Esophagus muscularis mucosa (tissue), 4 donors: ENCODE measurements around the gene LUC7L. TPM values are rescaled to one million over a fixed set of nuclear protein-coding genes. Genes with fewer than 3 reads are reported as not detected.
"Not testable (repeated sequence)": the region's sequence is repeated elsewhere in the genome, so short reads cannot be mapped to it uniquely, and the experiment has no call there.

ENCODE experiments used
- DNase-seq: peaks from one replicate; pipeline ENCODE4 v3.0.0-alpha.2; 2017; ENCODE audit errors: extremely low spot score
- H3K27ac ChIP-seq, 4 donors: fragments of 200-600 bp; sonication (generic); replicated peaks in 1 of 4; 1 replicate in 3 of 4; 2 replicates in 1 of 4; pipeline ENCODE4 v1.5.1; 2016 to 2019; ENCODE audit warnings: mild to moderate bottlenecking in 1 of 4
- H3K27me3 ChIP-seq, 4 donors: fragments of 200-600 bp; sonication (generic); one replicate each; pipeline versions ENCODE4 v1.5.1 to v1.6.0; 2016 to 2019
- H3K36me3 ChIP-seq, 4 donors: fragments of 200-600 bp; sonication (generic); one replicate each; pipeline ENCODE4 v1.5.1; 2016 to 2019
- H3K4me1 ChIP-seq, 4 donors: fragments of 200-600 bp; sonication (generic); one replicate each; pipeline ENCODE4 v1.5.1; 2016 to 2019
- H3K4me3 ChIP-seq, 4 donors: fragments of 200-600 bp; sonication (generic); 1 replicate in 2 of 4; 2 replicates in 2 of 4; pipeline ENCODE4 v1.5.1; 2016 to 2019; ENCODE audit warnings: mild to moderate bottlenecking in 4 of 4, moderate library complexity in 1 of 4
- H3K9me3 ChIP-seq, 4 donors: fragments of 200-600 bp; sonication (generic); 1 replicate in 3 of 4; 2 replicates in 1 of 4; pipeline ENCODE4 v1.5.1; 2016 to 2019
- CTCF ChIP-seq, 3 experiments: fragments of 200-600 bp in 2 of 3; fragments of 450-650 bp in 1 of 3; sonication (generic) in 2 of 3; IDR thresholded peaks; one replicate each; pipeline ENCODE4 v1.5.1; 2017 to 2019; ENCODE audit warnings: antibody characterized with exemption in 3 of 3, mild to moderate bottlenecking in 2 of 3, moderate library complexity in 1 of 3
- EP300 ChIP-seq: sonication (generic); formaldehyde crosslinking; IDR thresholded peaks from one replicate; pipeline ENCODE4 v1.6.1; 2017; ENCODE audit warnings: antibody characterized with exemption
- POLR2A ChIP-seq: fragments of 450-650 bp; IDR thresholded peaks from one replicate; pipeline ENCODE4 v1.6.1; 2017; ENCODE audit warnings: antibody characterized with exemption, moderate library complexity, mild to moderate bottlenecking, low read depth
- POLR2AphosphoS5 ChIP-seq, 2 donors: sonication (generic); formaldehyde crosslinking; IDR thresholded peaks; one replicate each; pipeline ENCODE4 v1.6.1; 2017; ENCODE audit warnings: antibody characterized with exemption in 2 of 2
- WGBS: methylation state at CpG from one replicate; pipeline ENCODE4 v1.1.5; 2018; 5-methylcytosine and 5-hydroxymethylcytosine counted together
- intact Hi-C: fragments of 100-400 bp; cut with DNase I; formaldehyde crosslinking; loops from one replicate; pipeline ENCODE4 v1.15.1; 2023
- total RNA-seq, 4 donors: library from RNA; depleted of rRNA; stranded (reverse); fragments of >200 nt; gene quantifications; one replicate each; pipeline versions ENCODE4 v1.1.0 to v1.2.1, GENCODE V29; 2016

Gene LUC7L
- total RNA-seq, 4 donors from 2014 or later = 34.8 to 60.6 (median 50.2) TPM

- H3K36me3 ChIP-seq = no peaks in the 10 kb centered on the region
- H3K27ac ChIP-seq = no peak overlapping the region
- no peak overlapping the region for H3K4me3 ChIP-seq
- WGBS = 93% methylated on average over 11 of the region's 11 CpGs
- intact Hi-C loops = no loop called here
- DNase-seq = no peak
- no peak for TF ChIP-seq POLR2AphosphoS5 (IDR thresholded peaks at IDR 0.05)
- TF ChIP-seq EP300 = no peak
- no peak for TF ChIP-seq CTCF (IDR thresholded peaks at IDR 0.05)
- no peak for TF ChIP-seq POLR2A
- H3K9me3 ChIP-seq = no peaks in the 10 kb centered on the region
- H3K4me1 ChIP-seq = peaks cover 19 to 31% (median 31%) of the 10 kb centered on the region in 4 donors
- H3K27me3 ChIP-seq = peaks cover 4 to 70% (median 47%) of the 10 kb centered on the region in 4 donors
These were observed 50.6 kb downstream of the LUC7L start for GRCh38 chr16:178668-179015.

- TF ChIP-seq POLR2A = no peak
- no peak for TF ChIP-seq CTCF (IDR thresholded peaks at IDR 0.05)
- TF ChIP-seq POLR2AphosphoS5 (IDR thresholded peaks at IDR 0.05) = no peak
- TF ChIP-seq EP300 = no peak
- H3K36me3 ChIP-seq = no peaks in the 10 kb centered on the region
- no peak overlapping the region for H3K27ac ChIP-seq
- H3K4me1 ChIP-seq = peaks cover 19 to 31% (median 31%) of the 10 kb centered on the region in 4 donors
- peaks cover 4 to 75% (median 47%) of the 10 kb centered on the region in 4 donors for H3K27me3 ChIP-seq
- intact Hi-C loops = no loop called here
- no peaks in the 10 kb centered on the region for H3K9me3 ChIP-seq
- DNase-seq = no peak
- no peak overlapping the region for H3K4me3 ChIP-seq
- WGBS = 76% methylated on average over 10 of the region's 11 CpGs
These were observed 51.1 kb downstream of the LUC7L start for GRCh38 chr16:177981-178667.

GRCh38 chr16:177394-177822 lies 51.8 kb downstream of the LUC7L start:
- 5% methylated on average over 10 of the region's 13 CpGs for WGBS
- peaks cover 4 to 75% (median 47%) of the 10 kb centered on the region in 4 donors for H3K27me3 ChIP-seq
- intact Hi-C loops = no loop called here

DNA sequence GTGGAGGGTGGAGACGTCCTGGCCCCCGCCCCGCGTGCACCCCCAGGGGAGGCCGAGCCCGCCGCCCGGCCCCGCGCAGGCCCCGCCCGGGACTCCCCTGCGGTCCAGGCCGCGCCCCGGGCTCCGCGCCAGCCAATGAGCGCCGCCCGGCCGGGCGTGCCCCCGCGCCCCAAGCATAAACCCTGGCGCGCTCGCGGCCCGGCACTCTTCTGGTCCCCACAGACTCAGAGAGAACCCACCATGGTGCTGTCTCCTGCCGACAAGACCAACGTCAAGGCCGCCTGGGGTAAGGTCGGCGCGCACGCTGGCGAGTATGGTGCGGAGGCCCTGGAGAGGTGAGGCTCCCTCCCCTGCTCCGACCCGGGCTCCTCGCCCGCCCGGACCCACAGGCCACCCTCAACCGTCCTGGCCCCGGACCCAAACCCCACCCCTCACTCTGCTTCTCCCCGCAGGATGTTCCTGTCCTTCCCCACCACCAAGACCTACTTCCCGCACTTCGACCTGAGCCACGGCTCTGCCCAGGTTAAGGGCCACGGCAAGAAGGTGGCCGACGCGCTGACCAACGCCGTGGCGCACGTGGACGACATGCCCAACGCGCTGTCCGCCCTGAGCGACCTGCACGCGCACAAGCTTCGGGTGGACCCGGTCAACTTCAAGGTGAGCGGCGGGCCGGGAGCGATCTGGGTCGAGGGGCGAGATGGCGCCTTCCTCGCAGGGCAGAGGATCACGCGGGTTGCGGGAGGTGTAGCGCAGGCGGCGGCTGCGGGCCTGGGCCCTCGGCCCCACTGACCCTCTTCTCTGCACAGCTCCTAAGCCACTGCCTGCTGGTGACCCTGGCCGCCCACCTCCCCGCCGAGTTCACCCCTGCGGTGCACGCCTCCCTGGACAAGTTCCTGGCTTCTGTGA lies 52.5 kb downstream of the LUC7L start, which contains the start of gene HBA1:
TSS of gene HBA1 (plus strand) at position 204 of the 906 bp plus-strand sequence. CDS start at position 241, 37 bp downstream.
- DNase-seq, H3K27ac ChIP-seq, H3K9me3 ChIP-seq, H3K36me3 ChIP-seq, intact Hi-C loops: not testable (repeated sequence)
- Histone ChIP-seq H3K27me3 (peaks cover 4 to 79% (median 47%) of the 10 kb centered on the region in 4 donors), H3K4me1 (peaks cover 19 to 31% (median 31%) of the 10 kb centered on the region in 4 donors), H3K4me3 (peak within 1 kb of the TSS in 2 of 4 donors; percentile 25 to 28)
- WGBS = no CpG with 5 or more reads among the region's 88 CpGs

More at GRCh38 chr16:177394-177822, 51.8 kb downstream of the LUC7L start:
- H3K4me1 ChIP-seq = peaks cover 19 to 31% (median 31%) of the 10 kb centered on the region in 4 donors
- H3K36me3 ChIP-seq = no peaks in the 10 kb centered on the region
- no peak overlapping the region for H3K4me3 ChIP-seq
- no peaks in the 10 kb centered on the region for H3K9me3 ChIP-seq
- H3K27ac ChIP-seq = no peak overlapping the region
- TF ChIP-seq EP300 (no peak), POLR2AphosphoS5 (IDR thresholded peaks at IDR 0.05) (no peak), POLR2A (no peak), CTCF (IDR thresholded peaks at IDR 0.05) (no peak)
- DNase-seq = no peak

DNA sequence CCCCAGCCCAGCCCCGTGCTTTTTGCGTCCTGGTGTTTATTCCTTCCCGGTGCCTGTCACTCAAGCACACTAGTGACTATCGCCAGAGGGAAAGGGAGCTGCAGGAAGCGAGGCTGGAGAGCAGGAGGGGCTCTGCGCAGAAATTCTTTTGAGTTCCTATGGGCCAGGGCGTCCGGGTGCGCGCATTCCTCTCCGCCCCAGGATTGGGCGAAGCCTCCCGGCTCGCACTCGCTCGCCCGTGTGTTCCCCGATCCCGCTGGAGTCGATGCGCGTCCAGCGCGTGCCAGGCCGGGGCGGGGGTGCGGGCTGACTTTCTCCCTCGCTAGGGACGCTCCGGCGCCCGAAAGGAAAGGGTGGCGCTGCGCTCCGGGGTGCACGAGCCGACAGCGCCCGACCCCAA lies 53.2 kb downstream of the LUC7L start:
- H3K36me3 ChIP-seq, H3K9me3 ChIP-seq, DNase-seq, intact Hi-C loops, H3K27ac ChIP-seq: not testable (repeated sequence)
- peaks cover 13 to 26% (median 24%) of the 10 kb centered on the region in 4 donors for H3K4me1 ChIP-seq
- WGBS = no CpG with 5 or more reads among the region's 39 CpGs
- peak overlapping the region in 2 of 4 donors; percentile 25 to 28 for H3K4me3 ChIP-seq
- H3K27me3 ChIP-seq = peaks cover 4 to 83% (median 53%) of the 10 kb centered on the region in 4 donors
